Measurements from ENCODE around the gene TMEM63A.
"Not testable (repeated sequence)": the region's sequence is repeated elsewhere in the genome, so short reads cannot be mapped to it uniquely, and the experiment has no call there.

TMEM63A gene

GRCh38 chr1:225908013-225908640 lies 25.9 kb upstream of the TMEM63A start:
- no peak for DNase-seq

- DNase-seq = no peak
Measured at GRCh38 chr1:225907341-225907740, 25.2 kb upstream of the TMEM63A start.

- no peak for DNase-seq
Measured at GRCh38 chr1:225906467-225906866, 24.3 kb upstream of the TMEM63A start.

GRCh38 chr1:225903623-225904022 lies 21.4 kb upstream of the TMEM63A start:
- DNase-seq = no peak

GRCh38 chr1:225899044-225899925 lies 17.1 kb upstream of the TMEM63A start:
- no peak for DNase-seq

- DNase-seq = no peak
Measured at GRCh38 chr1:225897595-225898514, 15.7 kb upstream of the TMEM63A start.

GRCh38 chr1:225896937-225897549 lies 14.9 kb upstream of the TMEM63A start:
- peak; percentile 71 for DNase-seq

- DNase-seq = no peak
Measured at GRCh38 chr1:225896494-225896893, 14.3 kb upstream of the TMEM63A start.

- no peak for DNase-seq
Measured at GRCh38 chr1:225892307-225892706, 10.1 kb upstream of the TMEM63A start.

- DNase-seq = no peak
Measured at GRCh38 chr1:225891229-225891972, 9.2 kb upstream of the TMEM63A start.

GRCh38 chr1:225890346-225891228 lies 8.4 kb upstream of the TMEM63A start:
- DNase-seq = no peak

GRCh38 chr1:225889743-225890142 lies 7.6 kb upstream of the TMEM63A start:
- DNase-seq = no peak

GRCh38 chr1:225888898-225889601 lies 6.9 kb upstream of the TMEM63A start, which contains the start of gene LEFTY1:
TSS of gene LEFTY1 (minus strand) at chr1:225889146. CDS start at chr1:225889066, 80 bp downstream.
- DNase-seq = no peak

GRCh38 chr1:225888289-225888897 lies 6.2 kb upstream of the TMEM63A start:
- no peak for DNase-seq

- not testable (repeated sequence) for DNase-seq
Measured at GRCh38 chr1:225887554-225888288, 5.5 kb upstream of the TMEM63A start.

GRCh38 chr1:225887030-225887314 lies 4.8 kb upstream of the TMEM63A start:
- DNase-seq = no peak

- no peak for DNase-seq
Measured at GRCh38 chr1:225886159-225887029, 4.2 kb upstream of the TMEM63A start.

GRCh38 chr1:225885336-225885735 lies 3.2 kb upstream of the TMEM63A start:
- no peak for DNase-seq
